ENCODE data around the gene CFAP77. TPM values are rescaled to one million over a fixed set of nuclear protein-coding genes. Genes with fewer than 3 reads are reported as not detected.

The CFAP77 gene
- total RNA-seq, 1 donor from 2014 or later = not detected

- DNase-seq (ENCODE audit: low read depth) (no peak), FAIRE-seq (no peak)
- no peak overlapping the region for H3K4me3 ChIP-seq (ENCODE audit: low read depth, low read length)
- H3K36me3 ChIP-seq (ENCODE audit: control insufficient read depth, insufficient read depth, low read length) = peaks cover 3% of the 10 kb centered on the region
- H3K27me3 ChIP-seq (ENCODE audit: control insufficient read depth, insufficient read depth, low read length) = peaks cover 64% of the 10 kb centered on the region
- TF ChIP-seq CTCF (IDR thresholded peaks at IDR 0.05; ENCODE audit: insufficient read depth, low read length, severe bottlenecking) = no peak
These were observed 179.4 kb downstream of the CFAP77 start for GRCh38 chr9:132589148-132590036.

GRCh38 chr9:132590037-132590317 is 180.0 kb downstream of the CFAP77 start:
- Histone ChIP-seq H3K4me3 (ENCODE audit: low read depth, low read length) (no peak overlapping the region), H3K27me3 (ENCODE audit: control insufficient read depth, insufficient read depth, low read length) (peaks cover 58% of the 10 kb centered on the region), H3K36me3 (ENCODE audit: control insufficient read depth, insufficient read depth, low read length) (peaks cover 3% of the 10 kb centered on the region)
- no peak for TF ChIP-seq CTCF (IDR thresholded peaks at IDR 0.05; ENCODE audit: insufficient read depth, low read length, severe bottlenecking)
- no peak for DNase-seq (ENCODE audit: low read depth)
- no peak for FAIRE-seq

GRCh38 chr9:132590318-132591182 is 180.5 kb downstream of the CFAP77 start:
- DNase-seq (ENCODE audit: low read depth) = no peak
- Histone ChIP-seq H3K27me3 (ENCODE audit: control insufficient read depth, insufficient read depth, low read length) (peaks cover 53% of the 10 kb centered on the region), H3K36me3 (ENCODE audit: control insufficient read depth, insufficient read depth, low read length) (peaks cover 3% of the 10 kb centered on the region), H3K4me3 (ENCODE audit: low read depth, low read length) (no peak overlapping the region)
- TF ChIP-seq CTCF (IDR thresholded peaks at IDR 0.05; ENCODE audit: insufficient read depth, low read length, severe bottlenecking) = no peak
- no peak for FAIRE-seq

GRCh38 chr9:132591244-132591643 is 181.2 kb downstream of the CFAP77 start:
- no peak overlapping the region for H3K4me3 ChIP-seq (ENCODE audit: low read depth, low read length)
- TF ChIP-seq CTCF (IDR thresholded peaks at IDR 0.05; ENCODE audit: insufficient read depth, low read length, severe bottlenecking) = no peak
- FAIRE-seq (no peak), DNase-seq (ENCODE audit: low read depth) (no peak)
- peaks cover 46% of the 10 kb centered on the region for H3K27me3 ChIP-seq (ENCODE audit: control insufficient read depth, insufficient read depth, low read length)
- H3K36me3 ChIP-seq (ENCODE audit: control insufficient read depth, insufficient read depth, low read length) = peaks cover 3% of the 10 kb centered on the region

- FAIRE-seq (no peak), DNase-seq (ENCODE audit: low read depth) (no peak)
- H3K27me3 ChIP-seq (ENCODE audit: control insufficient read depth, insufficient read depth, low read length) = peaks cover 40% of the 10 kb centered on the region
- no peak for TF ChIP-seq CTCF (IDR thresholded peaks at IDR 0.05; ENCODE audit: insufficient read depth, low read length, severe bottlenecking)
- H3K4me3 ChIP-seq (ENCODE audit: low read depth, low read length) = no peak overlapping the region
- peaks cover 3% of the 10 kb centered on the region for H3K36me3 ChIP-seq (ENCODE audit: control insufficient read depth, insufficient read depth, low read length)
These were observed 181.8 kb downstream of the CFAP77 start for GRCh38 chr9:132591751-132592314.

Data from bronchial epithelial cell (primary cell).